Measurements from ENCODE around the gene RAB34. TPM values are rescaled to one million over a fixed set of nuclear protein-coding genes. Genes with fewer than 3 reads are reported as not detected.

The RAB34 gene
- polyA plus RNA-seq, 2 of the 4 experiments (the other 2 are of a cell fraction), result 211 to 288 TPM

DNA sequence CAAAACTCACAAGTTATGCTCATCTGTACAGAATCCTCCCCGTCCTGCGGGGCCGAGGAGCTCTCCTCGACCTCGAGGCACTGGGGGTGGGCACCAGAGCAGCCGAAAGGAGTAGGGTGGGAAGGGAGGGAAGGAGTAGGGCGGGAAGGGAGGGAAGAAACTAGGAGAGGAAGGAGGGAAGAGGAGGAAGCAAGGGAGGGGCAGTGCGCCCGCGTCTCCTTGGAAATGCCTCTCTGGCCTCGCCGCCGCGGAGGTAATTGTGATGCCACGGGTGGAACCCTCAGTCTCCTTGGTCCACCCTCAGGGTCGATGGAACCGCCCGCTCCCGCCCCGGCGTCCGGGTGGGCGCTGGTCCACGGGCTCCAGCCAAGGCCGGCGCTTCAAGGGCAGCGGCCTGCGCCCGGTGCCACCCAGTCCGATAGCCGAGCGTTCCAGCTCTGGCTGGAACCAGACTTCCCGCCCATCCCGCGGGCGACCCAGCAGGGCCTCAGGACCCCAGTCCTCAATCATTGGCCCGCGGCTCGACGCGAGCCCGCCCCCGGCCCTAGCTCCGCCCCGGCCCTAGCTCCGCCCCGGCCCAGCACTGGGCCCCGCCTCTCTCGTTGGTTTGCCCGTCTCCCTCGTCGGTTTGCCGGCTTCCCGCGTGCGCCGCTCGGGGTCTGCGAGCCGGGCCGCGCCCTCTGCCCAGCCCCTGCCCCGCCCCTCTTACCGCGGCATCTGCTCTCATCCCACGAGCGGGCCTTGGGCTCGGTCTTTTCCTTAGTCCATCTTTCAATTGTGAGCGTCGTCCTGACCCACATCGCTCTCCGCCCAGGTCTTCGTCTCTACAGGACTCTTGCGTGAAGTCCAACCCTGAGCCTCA lies 6.6 kb downstream of the RAB34 start:
- peak; percentile 81 to 94 for ATAC-seq
- Histone ChIP-seq H3K27ac (peak overlapping the region; percentile 82 to 92), H3K4me2 (peak overlapping the region; percentile 73), H3K4me3 (peak overlapping the region; percentile 53), H3K4me1 (peaks cover 17% of the 10 kb centered on the region), H3K9me3 (no peaks in the 10 kb centered on the region)
- 9% methylated on average over 55 of the region's 74 CpGs for WGBS (ENCODE audit: missing lambda C conversion rate)
- peak; percentile 92 to 97 for DNase-seq (ENCODE audit: low read depth in 1 of 2, low spot score in 1 of 2)
- CTCF ChIA-PET, result interaction anchor here (1.0 to 17.6 kb wide), 10 partner anchors 8 to 217 kb away, joined by 3 to 335 read pairs (median 10); partner anchors contain the start of genes BLTP2, NEK8, RPL23A and SUPT6H
- no peak for FAIRE-seq
- POLR2A ChIA-PET, result interaction anchor here (0.6 to 4.8 kb wide), 18 partner anchors 8 to 132 kb away, joined by 3 to 54 read pairs (median 6); partner anchors contain the start of genes BLTP2, RPL23A, SDF2 and SUPT6H
- TF ChIP-seq MYC (IDR thresholded peaks at IDR 0.05; ENCODE audit: borderline replicate concordance, low read length) (no peak), HEYL (CRISPR knock-in tag; IDR thresholded peaks at IDR 0.05) (no peak), MAX (IDR thresholded peaks at IDR 0.05) (peak; percentile 94), RCOR1 (IDR thresholded peaks at IDR 0.05; ENCODE audit: low read depth, low read length) (no peak), JUN (IDR thresholded peaks at IDR 0.05) (peak; percentile 72 to 84; a peak in 3 of 5 replicates), EP300 (IDR thresholded peaks at IDR 0.05) (no peak), KDM1A (IDR thresholded peaks at IDR 0.05; ENCODE audit: low read depth) (no peak), TFCP2L1 (CRISPR knock-in tag; IDR thresholded peaks at IDR 0.05) (peak; percentile 91), NFE2L2 (conservative IDR thresholded peaks at IDR 0.05; ENCODE audit: low read length) (no peak), RFX5 (IDR thresholded peaks at IDR 0.05) (no peak; the same call in 1 of the 2 replicates), ZNF302 (CRISPR knock-in tag; IDR thresholded peaks at IDR 0.05) (no peak), BCL3 (IDR thresholded peaks at IDR 0.05) (peak; percentile 91), RNF2 (IDR thresholded peaks at IDR 0.05; ENCODE audit: borderline replicate concordance, low read depth) (no peak), HOXA7 (CRISPR knock-in tag; IDR thresholded peaks at IDR 0.05) (0 out of 2 replicates have a peak, but pooled peaks have one; percentile 78), FOSB (CRISPR knock-in tag; IDR thresholded peaks at IDR 0.05) (peak; percentile 52), CBX8 (IDR thresholded peaks at IDR 0.05) (no peak), KDM5A (IDR thresholded peaks at IDR 0.05) (no peak), E2F6 (IDR thresholded peaks at IDR 0.05; ENCODE audit: borderline replicate concordance, low read depth) (peak; percentile 91), EHF (CRISPR knock-in tag; IDR thresholded peaks at IDR 0.05) (no peak), CHD4 (IDR thresholded peaks at IDR 0.05; ENCODE audit: borderline replicate concordance) (no peak), FOXS1 (CRISPR knock-in tag; IDR thresholded peaks at IDR 0.05) (no peak), GATA3 (IDR thresholded peaks at IDR 0.05; ENCODE audit: borderline replicate concordance) (peak; percentile 12; the same call in 1 of the 2 replicates), NR3C1 (IDR thresholded peaks at IDR 0.05) (no peak), EHMT2 (IDR thresholded peaks at IDR 0.05; ENCODE audit: low read depth) (no peak), SMC3 (IDR thresholded peaks at IDR 0.05) (no peak), RAD21 (conservative IDR thresholded peaks at IDR 0.05 in 1 of 2, IDR thresholded peaks at IDR 0.05 in 1 of 2) (no peak), SREBF2 (IDR thresholded peaks at IDR 0.05) (no peak), ESRRA (IDR thresholded peaks at IDR 0.05; ENCODE audit: borderline replicate concordance, low read length) (no peak), HOXB13 (CRISPR knock-in tag; IDR thresholded peaks at IDR 0.05; ENCODE audit: low read depth) (no peak), HDAC2 (IDR thresholded peaks at IDR 0.05) (no peak), FOSL2 (IDR thresholded peaks at IDR 0.05) (no peak), FOSL2 (CRISPR knock-in tag; IDR thresholded peaks at IDR 0.05) (no peak), NPAS2 (CRISPR knock-in tag; IDR thresholded peaks at IDR 0.05; ENCODE audit: borderline replicate concordance) (no peak), POLR2AphosphoS2 (conservative IDR thresholded peaks at IDR 0.05; ENCODE audit: low read length) (0 out of 2 replicates have a peak, but pooled peaks have one; percentile 2), PHF8 (IDR thresholded peaks at IDR 0.05; ENCODE audit: borderline replicate concordance, low read depth) (peak; percentile 82), POLR2A (IDR thresholded peaks at IDR 0.05; ENCODE audit: low read length) (peak; percentile 81)
- TF ChIP-seq, protein P1, sequence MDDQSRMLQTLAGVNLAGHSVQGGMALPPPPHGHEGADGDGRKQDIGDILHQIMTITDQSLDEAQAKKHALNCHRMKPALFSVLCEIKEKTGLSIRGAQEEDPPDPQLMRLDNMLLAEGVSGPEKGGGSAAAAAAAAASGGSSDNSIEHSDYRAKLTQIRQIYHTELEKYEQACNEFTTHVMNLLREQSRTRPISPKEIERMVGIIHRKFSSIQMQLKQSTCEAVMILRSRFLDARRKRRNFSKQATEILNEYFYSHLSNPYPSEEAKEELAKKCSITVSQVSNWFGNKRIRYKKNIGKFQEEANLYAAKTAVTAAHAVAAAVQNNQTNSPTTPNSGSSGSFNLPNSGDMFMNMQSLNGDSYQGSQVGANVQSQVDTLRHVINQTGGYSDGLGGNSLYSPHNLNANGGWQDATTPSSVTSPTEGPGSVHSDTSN (IDR thresholded peaks at IDR 0.05), result peak; percentile 49; the same call in 1 of the 2 replicates

Measured in A549 (cell line).